Testis (tissue), 2 donors: ENCODE data around the gene STATH.

Source experiments
- POLR2A ChIP-seq: fragments of 450-650 bp; IDR thresholded peaks from one replicate; pipeline ENCODE4 v1.6.1; 2017; ENCODE audit warnings: antibody characterized with exemption, mild to moderate bottlenecking, moderate library complexity
- TF ChIP-seq, protein P1 (sequence below), 3 experiments: fragments of 450-650 bp in 2 of 3; fragments of 200-600 bp in 1 of 3; sonication (generic) in 1 of 3; IDR thresholded peaks; one replicate each; pipeline ENCODE4 v1.5.1; 2016 to 2019; ENCODE audit warnings: antibody characterized with exemption in 3 of 3, mild to moderate bottlenecking in 2 of 3, moderate library complexity in 1 of 3

DNA sequence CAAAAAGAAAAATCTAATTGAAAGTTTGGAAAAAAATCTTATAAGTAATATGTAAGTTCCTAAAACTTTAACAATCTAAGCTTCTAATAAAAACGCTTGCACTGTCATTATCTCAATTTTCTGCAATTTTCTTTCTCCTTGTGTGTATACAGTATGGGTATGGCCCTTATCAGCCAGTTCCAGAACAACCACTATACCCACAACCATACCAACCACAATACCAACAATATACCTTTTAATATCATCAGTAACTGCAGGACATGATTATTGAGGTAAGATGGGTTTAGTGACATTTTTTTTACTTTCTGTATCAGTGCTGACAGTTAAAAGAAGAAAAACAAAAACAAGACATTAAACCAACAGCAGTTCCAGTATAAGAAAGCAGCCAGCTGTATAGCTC is 4.9 kb downstream of the STATH start:
- TF ChIP-seq, protein P1, sequence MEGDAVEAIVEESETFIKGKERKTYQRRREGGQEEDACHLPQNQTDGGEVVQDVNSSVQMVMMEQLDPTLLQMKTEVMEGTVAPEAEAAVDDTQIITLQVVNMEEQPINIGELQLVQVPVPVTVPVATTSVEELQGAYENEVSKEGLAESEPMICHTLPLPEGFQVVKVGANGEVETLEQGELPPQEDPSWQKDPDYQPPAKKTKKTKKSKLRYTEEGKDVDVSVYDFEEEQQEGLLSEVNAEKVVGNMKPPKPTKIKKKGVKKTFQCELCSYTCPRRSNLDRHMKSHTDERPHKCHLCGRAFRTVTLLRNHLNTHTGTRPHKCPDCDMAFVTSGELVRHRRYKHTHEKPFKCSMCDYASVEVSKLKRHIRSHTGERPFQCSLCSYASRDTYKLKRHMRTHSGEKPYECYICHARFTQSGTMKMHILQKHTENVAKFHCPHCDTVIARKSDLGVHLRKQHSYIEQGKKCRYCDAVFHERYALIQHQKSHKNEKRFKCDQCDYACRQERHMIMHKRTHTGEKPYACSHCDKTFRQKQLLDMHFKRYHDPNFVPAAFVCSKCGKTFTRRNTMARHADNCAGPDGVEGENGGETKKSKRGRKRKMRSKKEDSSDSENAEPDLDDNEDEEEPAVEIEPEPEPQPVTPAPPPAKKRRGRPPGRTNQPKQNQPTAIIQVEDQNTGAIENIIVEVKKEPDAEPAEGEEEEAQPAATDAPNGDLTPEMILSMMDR (IDR thresholded peaks at IDR 0.05): no peak
- TF ChIP-seq POLR2A: no peak
